ENCODE results near the gene PABPN1L. TPM values are rescaled to one million over a fixed set of nuclear protein-coding genes. Genes with fewer than 3 reads are reported as not detected.

PABPN1L gene
- total and polyA plus RNA-seq, 2 of the 4 experiments (the other 2 are of a cell fraction): not detected

GRCh38 chr16:88909431-88910210 lies 43.2 kb upstream of the PABPN1L start:
- ATAC-seq (ENCODE audit: low read depth): no peak
- WGBS, 2 experiments (ENCODE audit: extremely low coverage in 2 of 2, insufficient read length in 1 of 2): 59% methylated on average over 27 of the region's 44 CpGs; no CpG with 5 or more reads in 1 of the 2 experiments
- CTCF ChIA-PET: interaction anchor here (0.6 kb wide), 1 partner anchor 332 kb away, joined by 4 read pairs; no protein-coding TSS in a partner anchor

More at GRCh38 chr16:88909431-88910210, 43.2 kb upstream of the PABPN1L start:
- no peaks in the 10 kb centered on the region for H3K36me3 ChIP-seq (ENCODE audit: control insufficient read depth, insufficient read depth, low read length)
- H3K9me3 ChIP-seq (ENCODE audit: control insufficient read depth, insufficient read depth, low read length): peaks cover 4% of the 10 kb centered on the region
- H3K4me1 ChIP-seq (ENCODE audit: control insufficient read depth, insufficient read depth, low read length): no peaks in the 10 kb centered on the region; the same call in 1 of the 2 replicates
- H4K20me1 ChIP-seq (ENCODE audit: insufficient read depth, low read length): no peaks in the 10 kb centered on the region; the same call in 1 of the 2 replicates
- no peak overlapping the region for H2AK5ac ChIP-seq (ENCODE audit: low read depth, low read length)
- H4K91ac ChIP-seq (ENCODE audit: insufficient read depth, low read depth, low read length): no peak overlapping the region
- H2BK120ac ChIP-seq (ENCODE audit: low read depth, low read length): no peak overlapping the region
- H3K9ac ChIP-seq (ENCODE audit: low read depth, low read length): no peak overlapping the region
- no peak for DNase-seq
- H2BK5ac ChIP-seq (ENCODE audit: low read depth, low read length, poor library complexity, severe bottlenecking): no peak overlapping the region
- H3K27ac ChIP-seq (ENCODE audit: insufficient read depth, low read length): no peak overlapping the region
- no peak overlapping the region for H3K56ac ChIP-seq (ENCODE audit: extremely low read depth, insufficient read depth, low read length)
- H2BK20ac ChIP-seq (ENCODE audit: low read depth, low read length): no peak overlapping the region
- no peak overlapping the region for H3K4me2 ChIP-seq (ENCODE audit: low read depth, low read length)
- H3K27me3 ChIP-seq (ENCODE audit: control insufficient read depth, insufficient read depth, low read length): peaks cover 8% of the 10 kb centered on the region; the same call in 1 of the 2 replicates
- H3K79me1 ChIP-seq (ENCODE audit: low read depth in 1 of 2, low read length in 2 of 2): no peaks in the 10 kb centered on the region
- no peak overlapping the region for H4K5ac ChIP-seq (ENCODE audit: low read depth, low read length)
- no peak overlapping the region for H3K23ac ChIP-seq (ENCODE audit: low read depth, low read length)
- dilution Hi-C loops (cut with HindIII; ENCODE audit: low sequenced_read_pairs, unreplicated experiment): no loop called here
- H2AK9ac ChIP-seq (replicated peaks; ENCODE audit: low read depth, low read length, poor library complexity): no peak overlapping the region
- intact Hi-C loops (cut with micrococcal nuclease): no loop called here
- BruUV-seq (replicated peaks): no TSS peak
- no peak overlapping the region for H3K14ac ChIP-seq (replicated peaks; ENCODE audit: low read depth, low read length)
- in situ Hi-C loops (cut with MboI; ENCODE audit: low sequenced_read_pairs): no loop called here
- no peak overlapping the region for H3K18ac ChIP-seq (ENCODE audit: low read depth, low read length)
- no peak overlapping the region for H3K4ac ChIP-seq (ENCODE audit: low read depth, low read length)
- TF ChIP-seq SMC3 (IDR thresholded peaks at IDR 0.05; ENCODE audit: low read depth, low read length) (no peak), RFX5 (IDR thresholded peaks at IDR 0.05; ENCODE audit: low read depth, low read length) (no peak), RAD21 (IDR thresholded peaks at IDR 0.05; ENCODE audit: low read length) (no peak), CEBPB (IDR thresholded peaks at IDR 0.05; ENCODE audit: low read depth, low read length) (no peak), MAZ (IDR thresholded peaks at IDR 0.05; ENCODE audit: borderline replicate concordance, low read depth, low read length) (no peak), ELK1 (IDR thresholded peaks at IDR 0.05; ENCODE audit: borderline replicate concordance, low read depth, low read length) (no peak), FOS (IDR thresholded peaks at IDR 0.05; ENCODE audit: low read depth, low read length) (no peak), CHD1 (IDR thresholded peaks at IDR 0.05; ENCODE audit: low read depth, low read length) (no peak), MXI1 (IDR thresholded peaks at IDR 0.05; ENCODE audit: borderline replicate concordance, low read depth, low read length) (no peak), CTCF (conservative IDR thresholded peaks at IDR 0.05; ENCODE audit: low read depth, low read length) (no peak), RCOR1 (IDR thresholded peaks at IDR 0.05; ENCODE audit: insufficient replicate concordance, low read length) (no peak)
- TF ChIP-seq, protein P1, sequence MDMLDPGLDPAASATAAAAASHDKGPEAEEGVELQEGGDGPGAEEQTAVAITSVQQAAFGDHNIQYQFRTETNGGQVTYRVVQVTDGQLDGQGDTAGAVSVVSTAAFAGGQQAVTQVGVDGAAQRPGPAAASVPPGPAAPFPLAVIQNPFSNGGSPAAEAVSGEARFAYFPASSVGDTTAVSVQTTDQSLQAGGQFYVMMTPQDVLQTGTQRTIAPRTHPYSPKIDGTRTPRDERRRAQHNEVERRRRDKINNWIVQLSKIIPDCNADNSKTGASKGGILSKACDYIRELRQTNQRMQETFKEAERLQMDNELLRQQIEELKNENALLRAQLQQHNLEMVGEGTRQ (IDR thresholded peaks at IDR 0.05; ENCODE audit: low read depth, low read length): no peak
- H4K8ac ChIP-seq (ENCODE audit: low read depth in 2 of 2, low read length in 2 of 2): no peak overlapping the region
- no peaks in the 10 kb centered on the region for H3K9me1 ChIP-seq (ENCODE audit: insufficient read depth, low read length)
- POLR2A ChIA-PET (ENCODE audit: unreplicated experiment): no interaction called here
- H2BK15ac ChIP-seq (ENCODE audit: low read depth, low read length): no peak overlapping the region
- peak overlapping the region; percentile 32 for H2AFZ ChIP-seq (replicated peaks; ENCODE audit: low read length, poor library complexity)
- H3K4me3 ChIP-seq (ENCODE audit: insufficient read depth, low read depth, low read length): no peak overlapping the region

Data from IMR-90 (cell line).